ENCODE results near the gene MYCN. TPM values are rescaled to one million over a fixed set of nuclear protein-coding genes. Genes with fewer than 3 reads are reported as not detected.
"Not testable (repeated sequence)": the region's sequence is repeated elsewhere in the genome, so short reads cannot be mapped to it uniquely, and the experiment has no call there.

MYCN gene
- total RNA-seq, 4 donors from 2014 or later: 0.48 to 7.0 (median 0.82) TPM; not detected in 1

DNA sequence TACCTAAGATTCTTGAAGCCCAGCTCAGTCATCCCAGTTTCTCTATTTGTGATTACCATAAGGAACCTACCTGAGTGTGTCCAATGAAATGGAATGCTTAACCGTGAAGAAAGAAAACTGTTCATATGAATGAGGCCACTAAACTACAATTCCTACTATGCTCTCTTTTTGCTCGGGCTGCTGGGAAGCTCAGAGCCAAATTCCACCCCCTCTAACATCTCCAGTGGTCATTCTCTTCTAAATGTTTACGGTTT, 8.3 kb downstream of the MYCN start:
- TF ChIP-seq POLR2A (IDR thresholded peaks at IDR 0.05) (no peak), EP300 (IDR thresholded peaks at IDR 0.05; ENCODE audit: low read depth) (no peak), POLR2AphosphoS5 (IDR thresholded peaks at IDR 0.05) (no peak)
- TF ChIP-seq, protein P1, sequence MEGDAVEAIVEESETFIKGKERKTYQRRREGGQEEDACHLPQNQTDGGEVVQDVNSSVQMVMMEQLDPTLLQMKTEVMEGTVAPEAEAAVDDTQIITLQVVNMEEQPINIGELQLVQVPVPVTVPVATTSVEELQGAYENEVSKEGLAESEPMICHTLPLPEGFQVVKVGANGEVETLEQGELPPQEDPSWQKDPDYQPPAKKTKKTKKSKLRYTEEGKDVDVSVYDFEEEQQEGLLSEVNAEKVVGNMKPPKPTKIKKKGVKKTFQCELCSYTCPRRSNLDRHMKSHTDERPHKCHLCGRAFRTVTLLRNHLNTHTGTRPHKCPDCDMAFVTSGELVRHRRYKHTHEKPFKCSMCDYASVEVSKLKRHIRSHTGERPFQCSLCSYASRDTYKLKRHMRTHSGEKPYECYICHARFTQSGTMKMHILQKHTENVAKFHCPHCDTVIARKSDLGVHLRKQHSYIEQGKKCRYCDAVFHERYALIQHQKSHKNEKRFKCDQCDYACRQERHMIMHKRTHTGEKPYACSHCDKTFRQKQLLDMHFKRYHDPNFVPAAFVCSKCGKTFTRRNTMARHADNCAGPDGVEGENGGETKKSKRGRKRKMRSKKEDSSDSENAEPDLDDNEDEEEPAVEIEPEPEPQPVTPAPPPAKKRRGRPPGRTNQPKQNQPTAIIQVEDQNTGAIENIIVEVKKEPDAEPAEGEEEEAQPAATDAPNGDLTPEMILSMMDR (IDR thresholded peaks at IDR 0.05): no peak
- H3K9me3 ChIP-seq: no peaks in the 10 kb centered on the region
- H3K27ac ChIP-seq: no peak overlapping the region
- in situ Hi-C loops (cut with MboI; ENCODE audit: low pct_ligation_motif_present in 1 of 4, low pct_unique_long_range_greater_than_20kb in 1 of 4, low sequenced_read_pairs in 3 of 4): loop anchor here in 3 of 4 donors (25.0 kb wide), 5 partner anchors 311 to 814 kb away; no protein-coding TSS in a partner anchor
- no peak overlapping the region for H3K4me3 ChIP-seq
- 88 to 92% methylated on average over 2 to 3 of the region's 3 CpGs for WGBS, 2 donors (ENCODE audit: low coverage in 1 of 2)
- H3K4me1 ChIP-seq: peaks cover 0 to 10% (median 3%) of the 10 kb centered on the region in 4 donors
- no peaks in the 10 kb centered on the region for H3K27me3 ChIP-seq
- DNase-seq: no peak
- H3K36me3 ChIP-seq: no peaks in the 10 kb centered on the region
- intact Hi-C loops (cut with DNase I; ENCODE audit: low total_unique reads): loop anchor here (10.0 kb wide), 1 partner anchor 356 kb away; no protein-coding TSS in a partner anchor

DNA sequence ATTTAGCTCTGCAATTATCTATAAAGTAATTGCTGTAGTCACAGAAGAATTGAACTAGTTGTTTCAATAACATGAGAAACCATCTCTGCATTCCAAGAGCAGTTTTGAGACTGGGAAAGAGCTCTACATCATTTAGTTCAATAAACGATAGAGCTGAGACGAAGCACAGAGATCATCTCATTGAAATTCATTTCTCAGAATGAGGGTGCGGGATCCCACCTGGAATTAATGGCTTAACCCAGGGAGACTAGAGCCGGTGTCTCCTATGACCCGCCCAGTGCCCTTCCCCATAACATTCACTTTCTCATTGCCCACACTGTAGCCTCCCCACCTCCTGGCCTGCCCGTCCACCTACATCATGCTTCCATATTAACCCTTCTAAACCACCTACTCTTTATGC, 8.8 kb downstream of the MYCN start:
- Histone ChIP-seq H3K36me3 (no peaks in the 10 kb centered on the region), H3K27me3 (no peaks in the 10 kb centered on the region), H3K4me1 (peaks cover 0 to 6% (median under 1%) of the 10 kb centered on the region in 4 donors), H3K4me3 (no peak overlapping the region), H3K9me3 (no peaks in the 10 kb centered on the region), H3K27ac (no peak overlapping the region)
- TF ChIP-seq POLR2A (IDR thresholded peaks at IDR 0.05): no peak
- TF ChIP-seq, protein P1 (IDR thresholded peaks at IDR 0.05): no peak
- in situ Hi-C loops (cut with MboI; ENCODE audit: low pct_ligation_motif_present in 1 of 4, low pct_unique_long_range_greater_than_20kb in 1 of 4, low sequenced_read_pairs in 3 of 4) (loop anchor here in 3 of 4 donors (25.0 kb wide), 5 partner anchors 312 to 813 kb away; no protein-coding TSS in a partner anchor), intact Hi-C loops (cut with DNase I; ENCODE audit: low total_unique reads) (loop anchor here (10.0 kb wide), 1 partner anchor 356 kb away; no protein-coding TSS in a partner anchor)
- DNase-seq: no peak
- 89% methylated on average over 6 of the region's 6 CpGs for WGBS, 2 donors (ENCODE audit: low coverage in 1 of 2)

DNA sequence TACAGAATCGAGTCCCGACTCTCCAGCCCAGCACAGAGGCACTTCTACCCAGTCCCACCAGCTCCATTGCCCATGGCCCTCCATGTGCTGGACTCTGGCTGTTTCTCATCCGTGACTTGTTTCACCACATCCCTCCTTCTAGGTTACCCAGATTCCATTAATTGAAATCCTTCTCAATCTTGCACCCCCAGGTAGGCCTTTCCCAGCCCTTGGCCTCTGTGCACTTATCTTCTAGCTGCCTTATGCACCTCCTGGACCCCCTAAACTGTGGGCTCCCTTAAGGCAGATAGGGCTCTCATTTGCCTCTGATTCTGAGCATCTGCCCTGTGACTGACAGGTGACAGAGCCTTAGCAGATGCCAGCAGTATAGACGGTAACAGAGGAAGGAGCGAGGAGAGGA, 9.2 kb downstream of the MYCN start:
- intact Hi-C loops (cut with DNase I; ENCODE audit: low total_unique reads): loop anchor here (10.0 kb wide), 1 partner anchor 355 kb away; no protein-coding TSS in a partner anchor
- no peak for DNase-seq
- Histone ChIP-seq H3K4me3 (no peak overlapping the region), H3K27me3 (no peaks in the 10 kb centered on the region), H3K27ac (no peak overlapping the region), H3K4me1 (peaks cover 0 to 1% (median 0%) of the 10 kb centered on the region in 4 donors), H3K9me3 (no peaks in the 10 kb centered on the region), H3K36me3 (no peaks in the 10 kb centered on the region)
- TF ChIP-seq POLR2A (IDR thresholded peaks at IDR 0.05) (no peak), POLR2AphosphoS5 (IDR thresholded peaks at IDR 0.05) (no peak), EP300 (IDR thresholded peaks at IDR 0.05; ENCODE audit: low read depth) (no peak)
- TF ChIP-seq, protein P1 (IDR thresholded peaks at IDR 0.05): no peak
- WGBS, 2 donors (ENCODE audit: low coverage in 1 of 2): 92 to 100% methylated on average over 2 to 5 of the region's 5 CpGs
- in situ Hi-C loops (cut with MboI; ENCODE audit: low pct_ligation_motif_present in 1 of 4, low pct_unique_long_range_greater_than_20kb in 1 of 4, low sequenced_read_pairs in 3 of 4): loop anchor here in 3 of 4 donors (25.0 kb wide), 5 partner anchors 312 to 813 kb away; no protein-coding TSS in a partner anchor

DNA sequence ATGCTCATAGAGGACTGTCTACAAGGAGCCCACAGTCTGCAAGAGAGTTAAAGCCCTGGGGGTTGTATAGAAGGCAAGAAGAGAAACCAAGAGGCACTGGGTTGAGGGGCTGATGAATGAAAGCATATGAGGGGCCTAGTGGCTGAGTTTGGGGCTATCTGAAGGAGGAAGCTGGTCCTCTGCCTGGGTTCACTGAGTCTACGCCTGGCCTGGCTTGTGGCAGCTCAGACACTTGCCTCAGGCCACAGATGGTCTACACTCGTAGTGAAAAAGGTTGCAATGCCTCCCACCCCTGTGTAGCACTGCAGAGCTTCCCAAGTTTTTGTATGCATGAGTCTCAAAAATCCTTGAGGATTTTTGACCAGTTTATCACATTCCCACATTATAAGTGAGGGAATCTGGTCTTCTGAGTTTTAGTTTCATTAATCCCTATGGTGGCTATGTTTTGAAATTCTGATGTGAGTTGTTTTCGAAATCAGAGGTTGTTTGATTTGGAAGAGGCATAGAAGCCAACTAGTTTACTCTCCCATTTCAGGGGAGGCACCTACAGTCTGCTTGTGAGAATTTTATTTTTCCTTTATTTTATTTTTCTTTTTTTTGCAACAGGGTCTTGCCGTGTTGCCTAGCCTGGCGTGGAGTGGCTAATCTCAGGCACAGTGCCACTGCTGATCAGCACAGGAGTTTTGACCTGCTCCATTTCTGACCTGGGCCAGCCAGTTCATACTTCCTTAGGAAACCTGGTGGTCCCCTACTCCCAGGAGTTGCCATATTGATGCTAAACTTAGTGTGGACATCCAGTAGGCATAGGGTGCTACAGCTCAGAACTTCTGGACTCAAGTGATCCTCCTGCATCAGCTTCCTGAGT, 10.0 kb downstream of the MYCN start:
- TF ChIP-seq, protein P1 (IDR thresholded peaks at IDR 0.05): no peak
- TF ChIP-seq POLR2A (IDR thresholded peaks at IDR 0.05) (no peak), EP300 (IDR thresholded peaks at IDR 0.05; ENCODE audit: low read depth) (no peak), POLR2AphosphoS5 (IDR thresholded peaks at IDR 0.05) (no peak)
- no peaks in the 10 kb centered on the region for H3K27me3 ChIP-seq
- no peak for DNase-seq
- H3K4me1 ChIP-seq: no peaks in the 10 kb centered on the region
- no peak overlapping the region for H3K4me3 ChIP-seq
- H3K36me3 ChIP-seq: no peaks in the 10 kb centered on the region
- intact Hi-C loops (cut with DNase I; ENCODE audit: low total_unique reads) (no loop called here), in situ Hi-C loops (cut with MboI; ENCODE audit: low pct_ligation_motif_present in 1 of 4, low pct_unique_long_range_greater_than_20kb in 1 of 4, low sequenced_read_pairs in 3 of 4) (no loop called here)
- 80 to 85% methylated on average over 5 of the region's 5 CpGs for WGBS, 2 donors (ENCODE audit: low coverage in 1 of 2)
- H3K27ac ChIP-seq: no peak overlapping the region
- H3K9me3 ChIP-seq: no peaks in the 10 kb centered on the region

DNA sequence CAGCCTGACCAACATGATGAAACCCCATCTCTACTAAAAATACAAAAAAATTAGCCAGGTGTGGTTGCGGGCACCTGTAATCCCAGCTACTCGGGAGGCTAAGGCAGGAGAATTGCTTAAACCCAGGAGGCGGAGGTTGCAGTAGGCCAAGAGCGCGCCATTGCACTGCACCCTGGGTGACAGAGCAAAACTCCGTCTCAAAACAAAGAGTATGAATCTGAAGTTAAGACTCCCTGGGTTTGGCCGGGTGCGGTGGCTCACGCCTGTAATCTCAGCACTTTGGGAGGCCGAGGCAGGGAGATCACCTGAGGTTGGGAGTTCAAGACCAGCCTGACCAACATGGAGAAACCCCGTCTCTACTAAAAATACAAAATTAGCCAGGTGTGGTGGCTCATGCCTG, 11.6 kb downstream of the MYCN start:
- H3K4me1 ChIP-seq; H3K27ac ChIP-seq; in situ Hi-C loops (cut with MboI; ENCODE audit: low pct_ligation_motif_present in 1 of 4, low pct_unique_long_range_greater_than_20kb in 1 of 4, low sequenced_read_pairs in 3 of 4); intact Hi-C loops (cut with DNase I; ENCODE audit: low total_unique reads); H3K27me3 ChIP-seq; H3K36me3 ChIP-seq; H3K4me3 ChIP-seq; DNase-seq; H3K9me3 ChIP-seq: not testable (repeated sequence)
- 67 to 97% methylated on average over 3 to 11 of the region's 11 CpGs for whole genome bisulfite sequencing, 2 donors (ENCODE audit: low coverage in 1 of 2)

All from transverse colon (tissue), 4 donors.